SKM-1 (cell line): ENCODE measurements around the gene IL1R2.

ENCODE experiments used
- DNase-seq: peaks from one replicate; lab custom pipeline; 2025; ENCODE audit not compliant: unreplicated experiment; lab: John Stamatoyannopoulos, UW

The IL1R2 gene

GRCh38 chr2:102016399-102016955 lies 24.7 kb downstream of the IL1R2 start:
- DNase-seq, result no peak

- DNase-seq, result no peak
Measured at GRCh38 chr2:102018823-102019445, 27.2 kb downstream of the IL1R2 start.

- peak; percentile 55 for DNase-seq
Measured at GRCh38 chr2:102020596-102021170, 28.9 kb downstream of the IL1R2 start.

- no peak for DNase-seq
Measured at GRCh38 chr2:102021779-102022178, 30.0 kb downstream of the IL1R2 start.

- no peak for DNase-seq
Measured at GRCh38 chr2:102022884-102023539, 31.3 kb downstream of the IL1R2 start.

- no peak for DNase-seq
Measured at GRCh38 chr2:102024410-102024809, 32.6 kb downstream of the IL1R2 start.

GRCh38 chr2:102025016-102025501 lies 33.3 kb downstream of the IL1R2 start:
- no peak for DNase-seq

GRCh38 chr2:102025583-102026267 lies 34.0 kb downstream of the IL1R2 start:
- no peak for DNase-seq

GRCh38 chr2:102027036-102027980 lies 35.5 kb downstream of the IL1R2 start:
- DNase-seq, result no peak

- no peak for DNase-seq
Measured at GRCh38 chr2:102028470-102028869, 36.7 kb downstream of the IL1R2 start.

- no peak for DNase-seq
Measured at GRCh38 chr2:102029405-102029804, 37.6 kb downstream of the IL1R2 start.

GRCh38 chr2:102029952-102030351 lies 38.2 kb downstream of the IL1R2 start:
- DNase-seq, result no peak

- no peak for DNase-seq
Measured at GRCh38 chr2:102030502-102030854, 38.7 kb downstream of the IL1R2 start.

- peak; percentile 30 for DNase-seq
Measured at GRCh38 chr2:102030855-102031527, 39.2 kb downstream of the IL1R2 start.

GRCh38 chr2:102032368-102033030 lies 40.7 kb downstream of the IL1R2 start:
- DNase-seq, result no peak

GRCh38 chr2:102033031-102033749 lies 41.4 kb downstream of the IL1R2 start:
- DNase-seq, result peak; percentile 83

GRCh38 chr2:102033750-102034682 lies 42.3 kb downstream of the IL1R2 start:
- DNase-seq, result no peak
